ENCODE measurements around the gene PTPN14. TPM values are rescaled to one million over a fixed set of nuclear protein-coding genes. Genes with fewer than 3 reads are reported as not detected.

PTPN14 gene
- total RNA-seq, 1 donor from 2014 or later = 27.2 TPM

DNA sequence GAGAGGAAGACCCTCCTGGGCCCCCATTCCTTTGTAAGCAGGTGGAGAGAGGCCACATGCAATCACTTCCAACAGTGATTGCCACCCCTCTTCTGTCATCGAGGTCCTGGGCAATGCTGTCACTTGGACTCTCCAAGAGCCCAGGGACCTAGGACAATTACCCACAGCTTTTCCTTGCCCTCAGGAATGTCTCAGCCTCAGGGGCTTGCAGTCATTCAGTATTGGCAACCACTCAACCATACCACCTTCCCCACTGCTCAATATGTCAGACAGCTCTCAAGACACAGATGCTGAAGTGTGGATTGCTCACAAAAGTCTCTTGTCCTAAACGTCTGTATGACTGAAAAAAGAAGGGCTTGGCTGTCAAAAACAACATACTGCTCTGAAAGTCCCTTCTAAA is 87.8 kb downstream of the PTPN14 start:
- H3K27me3 ChIP-seq = no peaks in the 10 kb centered on the region
- TF ChIP-seq CTCF (IDR thresholded peaks at IDR 0.05) = no peak
- no peaks in the 10 kb centered on the region for H3K36me3 ChIP-seq
- no peaks in the 10 kb centered on the region for H3K9me3 ChIP-seq
- DNase-seq (ENCODE audit: low spot score in 2 of 2) = no peak
- H3K4me1 ChIP-seq = peaks cover 0 to 5% of the 10 kb centered on the region in 2 donors
- no peak overlapping the region for H3K27ac ChIP-seq
- intact Hi-C loops (cut with DNase I) = no loop called here
- H3K4me3 ChIP-seq = no peak overlapping the region

DNA sequence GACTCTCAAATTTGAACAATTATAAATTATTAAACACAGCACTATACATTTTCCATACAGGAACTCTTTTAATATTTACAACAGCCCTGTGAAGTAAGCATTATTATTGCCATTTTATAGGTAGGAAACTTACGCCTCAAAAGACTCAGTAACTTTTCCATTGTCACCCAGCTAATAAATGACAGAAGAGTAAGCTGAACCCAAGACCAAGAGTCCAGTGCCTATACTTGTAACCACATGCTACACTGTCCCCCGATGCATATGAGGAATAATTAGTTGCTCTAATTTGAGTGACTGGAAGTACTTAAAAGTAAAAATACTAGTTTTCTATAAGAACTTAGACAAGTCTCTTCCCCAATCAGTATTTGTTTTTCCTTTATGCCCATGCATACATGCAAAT is 88.5 kb downstream of the PTPN14 start:
- no peaks in the 10 kb centered on the region for H3K36me3 ChIP-seq
- no peak overlapping the region for H3K4me3 ChIP-seq
- TF ChIP-seq CTCF (IDR thresholded peaks at IDR 0.05) = no peak
- H3K9me3 ChIP-seq = no peaks in the 10 kb centered on the region
- no peak overlapping the region for H3K27ac ChIP-seq
- H3K4me1 ChIP-seq = peaks cover 0 to 5% of the 10 kb centered on the region in 2 donors
- intact Hi-C loops (cut with DNase I) = no loop called here
- no peaks in the 10 kb centered on the region for H3K27me3 ChIP-seq
- no peak for DNase-seq (ENCODE audit: low spot score in 2 of 2)

- intact Hi-C loops (cut with DNase I) = no loop called here
- Histone ChIP-seq H3K4me1 (no peaks in the 10 kb centered on the region), H3K27ac (no peak overlapping the region), H3K27me3 (no peaks in the 10 kb centered on the region), H3K9me3 (no peaks in the 10 kb centered on the region), H3K36me3 (no peaks in the 10 kb centered on the region), H3K4me3 (no peak overlapping the region)
- no peak for DNase-seq (ENCODE audit: low spot score in 2 of 2)
- no peak for TF ChIP-seq CTCF (IDR thresholded peaks at IDR 0.05)
Measured at GRCh38 chr1:214461305-214461704, 90.1 kb downstream of the PTPN14 start.

DNA sequence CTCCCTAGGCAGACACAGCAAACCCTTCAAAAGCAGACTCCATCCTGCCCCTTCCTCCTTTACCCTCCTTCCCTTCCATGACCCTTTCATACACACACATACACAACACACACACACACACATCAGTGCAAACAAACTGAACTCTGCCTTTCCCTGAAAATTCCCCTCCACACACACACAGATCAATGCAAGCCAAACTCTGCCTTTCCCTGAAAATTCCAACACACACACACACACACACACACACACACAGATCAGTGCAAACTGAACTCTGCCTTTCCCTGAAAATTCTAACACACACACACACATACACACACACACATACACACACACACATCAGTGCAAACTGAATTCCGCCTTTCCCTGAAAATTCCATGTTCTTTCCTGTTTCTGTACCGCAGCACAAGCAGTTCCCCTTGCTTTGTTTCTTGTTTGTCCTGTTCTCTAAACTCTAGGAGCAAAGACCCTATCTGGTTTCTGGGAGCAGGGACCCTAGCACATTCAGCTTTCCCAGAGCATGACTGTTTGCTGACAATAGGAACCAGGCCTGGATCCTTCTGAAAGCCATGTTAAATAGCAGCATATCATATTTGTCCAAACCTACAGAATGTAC is 91.0 kb downstream of the PTPN14 start:
- Histone ChIP-seq H3K27me3 (no peaks in the 10 kb centered on the region), H3K9me3 (no peaks in the 10 kb centered on the region), H3K27ac (no peak overlapping the region), H3K4me3 (no peak overlapping the region), H3K4me1 (peaks cover 0 to 2% of the 10 kb centered on the region in 2 donors), H3K36me3 (no peaks in the 10 kb centered on the region)
- no peak for TF ChIP-seq CTCF (IDR thresholded peaks at IDR 0.05)
- no peak for DNase-seq (ENCODE audit: low spot score in 2 of 2)
- intact Hi-C loops (cut with DNase I) = no loop called here

DNA sequence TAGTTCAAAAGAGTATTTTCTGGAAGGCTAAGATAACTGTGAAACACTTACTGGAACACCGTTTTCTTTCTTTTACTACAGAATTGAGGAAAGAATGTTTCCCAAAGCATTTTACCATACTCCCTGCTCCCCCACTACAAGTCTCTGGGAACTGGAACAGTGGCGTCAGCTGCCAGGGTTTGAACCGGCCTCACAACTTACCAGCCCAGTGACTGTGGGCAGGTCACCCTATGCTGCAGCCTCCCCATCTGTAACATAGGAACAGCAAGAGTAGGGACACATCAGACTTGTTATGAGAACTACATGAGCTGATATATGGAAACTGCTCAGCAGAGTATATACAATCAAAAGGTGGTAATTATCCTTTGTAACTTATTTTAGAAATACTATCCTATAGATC is 91.5 kb downstream of the PTPN14 start:
- H3K4me1 ChIP-seq = peaks cover 0 to 2% of the 10 kb centered on the region in 2 donors
- DNase-seq (ENCODE audit: low spot score in 2 of 2) = no peak
- TF ChIP-seq CTCF (IDR thresholded peaks at IDR 0.05) = no peak
- no peaks in the 10 kb centered on the region for H3K27me3 ChIP-seq
- no peaks in the 10 kb centered on the region for H3K9me3 ChIP-seq
- no peak overlapping the region for H3K4me3 ChIP-seq
- H3K36me3 ChIP-seq = no peaks in the 10 kb centered on the region
- no peak overlapping the region for H3K27ac ChIP-seq
- intact Hi-C loops (cut with DNase I) = no loop called here

DNA sequence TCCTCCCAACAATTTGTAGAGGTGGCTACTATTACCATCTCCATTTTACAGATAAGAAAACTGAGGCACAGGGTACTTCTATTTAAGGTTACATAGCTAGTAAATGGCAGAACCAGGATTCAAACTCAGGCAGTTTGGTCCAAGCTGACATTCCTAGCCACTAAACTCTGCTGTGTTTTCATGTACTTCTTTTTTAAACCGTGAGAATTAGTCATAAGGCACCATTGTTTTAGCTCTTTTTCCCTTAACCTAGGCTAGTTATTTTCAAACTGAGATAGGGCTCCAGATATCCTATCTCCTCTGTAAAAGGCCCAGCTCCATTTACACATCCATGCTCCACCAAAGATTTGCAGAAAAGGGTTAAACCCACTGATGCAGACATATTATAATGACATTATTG is 92.9 kb downstream of the PTPN14 start:
- Histone ChIP-seq H3K27me3 (no peaks in the 10 kb centered on the region), H3K4me1 (peaks cover 0 to 2% of the 10 kb centered on the region in 2 donors), H3K9me3 (no peaks in the 10 kb centered on the region), H3K27ac (no peak overlapping the region), H3K36me3 (no peaks in the 10 kb centered on the region), H3K4me3 (no peak overlapping the region)
- no peak for DNase-seq (ENCODE audit: low spot score in 2 of 2)
- TF ChIP-seq CTCF (IDR thresholded peaks at IDR 0.05) = no peak
- intact Hi-C loops (cut with DNase I) = no loop called here
